Peyer's patch (tissue), 4 donors: ENCODE results near the gene RPL31.

Experiments
- POLR2A ChIP-seq, 2 donors: fragments of 450-650 bp; IDR thresholded peaks; one replicate each; pipeline ENCODE4 v1.5.1; 2017; ENCODE audit warnings: antibody characterized with exemption in 2 of 2, mild to moderate bottlenecking in 2 of 2, moderate library complexity in 2 of 2
- TF ChIP-seq, protein P1 (sequence below), 6 experiments: fragments of 450-650 bp in 4 of 6; fragments of 200-600 bp in 2 of 6; sonication (generic) in 1 of 6; IDR thresholded peaks; one replicate each; pipeline ENCODE4 v1.5.1; 2017 to 2019; ENCODE audit warnings: antibody characterized with exemption in 6 of 6, mild to moderate bottlenecking in 3 of 6, moderate library complexity in 1 of 6

DNA sequence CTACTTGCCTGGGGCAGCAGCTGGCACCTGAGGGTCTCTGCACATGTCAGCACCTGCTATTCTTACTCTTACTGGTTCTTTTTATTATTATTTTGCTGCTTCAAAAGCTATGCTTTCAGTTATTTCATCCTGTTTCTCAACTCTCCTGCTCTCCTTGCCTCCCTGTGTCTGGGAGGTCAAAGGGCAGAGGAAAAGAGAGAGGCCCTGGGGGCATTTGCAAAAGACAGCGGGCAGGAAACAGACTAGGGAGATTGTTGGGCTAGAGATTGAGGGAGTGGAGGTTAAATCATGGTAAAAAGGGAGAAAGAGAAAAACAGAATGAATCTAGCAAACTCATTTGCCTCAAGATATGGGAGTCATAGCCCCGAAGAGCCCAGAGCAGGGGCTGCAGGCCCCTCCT, 21.1 kb upstream of the RPL31 start:
- TF ChIP-seq, protein P1, sequence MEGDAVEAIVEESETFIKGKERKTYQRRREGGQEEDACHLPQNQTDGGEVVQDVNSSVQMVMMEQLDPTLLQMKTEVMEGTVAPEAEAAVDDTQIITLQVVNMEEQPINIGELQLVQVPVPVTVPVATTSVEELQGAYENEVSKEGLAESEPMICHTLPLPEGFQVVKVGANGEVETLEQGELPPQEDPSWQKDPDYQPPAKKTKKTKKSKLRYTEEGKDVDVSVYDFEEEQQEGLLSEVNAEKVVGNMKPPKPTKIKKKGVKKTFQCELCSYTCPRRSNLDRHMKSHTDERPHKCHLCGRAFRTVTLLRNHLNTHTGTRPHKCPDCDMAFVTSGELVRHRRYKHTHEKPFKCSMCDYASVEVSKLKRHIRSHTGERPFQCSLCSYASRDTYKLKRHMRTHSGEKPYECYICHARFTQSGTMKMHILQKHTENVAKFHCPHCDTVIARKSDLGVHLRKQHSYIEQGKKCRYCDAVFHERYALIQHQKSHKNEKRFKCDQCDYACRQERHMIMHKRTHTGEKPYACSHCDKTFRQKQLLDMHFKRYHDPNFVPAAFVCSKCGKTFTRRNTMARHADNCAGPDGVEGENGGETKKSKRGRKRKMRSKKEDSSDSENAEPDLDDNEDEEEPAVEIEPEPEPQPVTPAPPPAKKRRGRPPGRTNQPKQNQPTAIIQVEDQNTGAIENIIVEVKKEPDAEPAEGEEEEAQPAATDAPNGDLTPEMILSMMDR (IDR thresholded peaks at IDR 0.05), result no peak
- TF ChIP-seq POLR2A (IDR thresholded peaks at IDR 0.05), result no peak
